ENCODE data around the gene HARBI1.

DNA sequence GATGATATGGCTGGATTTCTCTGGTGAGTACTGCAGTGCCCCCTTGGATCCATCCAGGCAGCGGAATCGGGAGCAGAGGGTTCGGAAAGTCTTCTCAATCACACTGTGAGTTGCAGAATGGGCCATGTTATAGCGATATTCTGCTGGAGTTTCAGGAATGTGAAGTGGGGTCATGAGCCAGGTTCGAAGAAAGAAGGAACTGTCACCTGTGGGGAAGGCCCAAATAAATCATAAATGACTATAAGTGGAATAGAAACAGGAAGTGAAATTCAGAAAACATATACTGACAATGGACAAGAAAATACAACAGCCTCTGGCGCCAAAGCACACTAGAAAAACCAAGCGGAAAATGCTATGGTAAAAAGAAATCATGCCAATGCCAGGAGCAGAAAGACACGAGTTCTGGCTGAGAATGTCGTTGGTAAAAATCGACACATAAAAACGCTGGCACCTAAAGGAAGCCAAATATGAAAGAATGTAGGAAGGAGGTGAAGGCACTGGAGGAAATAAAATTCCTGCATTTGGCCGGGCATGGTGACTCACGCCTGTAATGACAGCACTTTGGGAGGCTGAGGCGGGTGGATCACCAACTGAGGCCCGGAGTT is 13.2 kb downstream of the HARBI1 start:
- TF ChIP-seq NRF1 (IDR thresholded peaks at IDR 0.05; ENCODE audit: low read depth, low read length) (no peak), GABPA (IDR thresholded peaks at IDR 0.05; ENCODE audit: low read depth) (no peak), FOXM1 (IDR thresholded peaks at IDR 0.05; ENCODE audit: low read depth) (no peak), YY1 (IDR thresholded peaks at IDR 0.05; ENCODE audit: low read depth) (no peak), RXRA (IDR thresholded peaks at IDR 0.05; ENCODE audit: borderline replicate concordance, low read depth) (no peak), TAF1 (IDR thresholded peaks at IDR 0.05; ENCODE audit: borderline replicate concordance, low read depth, low read length) (no peak), SMC3 (IDR thresholded peaks at IDR 0.05; ENCODE audit: low read depth, low read length) (no peak), USF1 (IDR thresholded peaks at IDR 0.05; ENCODE audit: borderline replicate concordance, low read depth) (no peak), MAX (IDR thresholded peaks at IDR 0.05; ENCODE audit: low read depth) (no peak)
- TF ChIP-seq, protein P1, sequence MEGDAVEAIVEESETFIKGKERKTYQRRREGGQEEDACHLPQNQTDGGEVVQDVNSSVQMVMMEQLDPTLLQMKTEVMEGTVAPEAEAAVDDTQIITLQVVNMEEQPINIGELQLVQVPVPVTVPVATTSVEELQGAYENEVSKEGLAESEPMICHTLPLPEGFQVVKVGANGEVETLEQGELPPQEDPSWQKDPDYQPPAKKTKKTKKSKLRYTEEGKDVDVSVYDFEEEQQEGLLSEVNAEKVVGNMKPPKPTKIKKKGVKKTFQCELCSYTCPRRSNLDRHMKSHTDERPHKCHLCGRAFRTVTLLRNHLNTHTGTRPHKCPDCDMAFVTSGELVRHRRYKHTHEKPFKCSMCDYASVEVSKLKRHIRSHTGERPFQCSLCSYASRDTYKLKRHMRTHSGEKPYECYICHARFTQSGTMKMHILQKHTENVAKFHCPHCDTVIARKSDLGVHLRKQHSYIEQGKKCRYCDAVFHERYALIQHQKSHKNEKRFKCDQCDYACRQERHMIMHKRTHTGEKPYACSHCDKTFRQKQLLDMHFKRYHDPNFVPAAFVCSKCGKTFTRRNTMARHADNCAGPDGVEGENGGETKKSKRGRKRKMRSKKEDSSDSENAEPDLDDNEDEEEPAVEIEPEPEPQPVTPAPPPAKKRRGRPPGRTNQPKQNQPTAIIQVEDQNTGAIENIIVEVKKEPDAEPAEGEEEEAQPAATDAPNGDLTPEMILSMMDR (IDR thresholded peaks at IDR 0.05): no peak
- TF ChIP-seq, protein P2, sequence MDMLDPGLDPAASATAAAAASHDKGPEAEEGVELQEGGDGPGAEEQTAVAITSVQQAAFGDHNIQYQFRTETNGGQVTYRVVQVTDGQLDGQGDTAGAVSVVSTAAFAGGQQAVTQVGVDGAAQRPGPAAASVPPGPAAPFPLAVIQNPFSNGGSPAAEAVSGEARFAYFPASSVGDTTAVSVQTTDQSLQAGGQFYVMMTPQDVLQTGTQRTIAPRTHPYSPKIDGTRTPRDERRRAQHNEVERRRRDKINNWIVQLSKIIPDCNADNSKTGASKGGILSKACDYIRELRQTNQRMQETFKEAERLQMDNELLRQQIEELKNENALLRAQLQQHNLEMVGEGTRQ (IDR thresholded peaks at IDR 0.05; ENCODE audit: borderline replicate concordance, low read depth, low read length): no peak
- TF ChIP-seq, protein P3, sequence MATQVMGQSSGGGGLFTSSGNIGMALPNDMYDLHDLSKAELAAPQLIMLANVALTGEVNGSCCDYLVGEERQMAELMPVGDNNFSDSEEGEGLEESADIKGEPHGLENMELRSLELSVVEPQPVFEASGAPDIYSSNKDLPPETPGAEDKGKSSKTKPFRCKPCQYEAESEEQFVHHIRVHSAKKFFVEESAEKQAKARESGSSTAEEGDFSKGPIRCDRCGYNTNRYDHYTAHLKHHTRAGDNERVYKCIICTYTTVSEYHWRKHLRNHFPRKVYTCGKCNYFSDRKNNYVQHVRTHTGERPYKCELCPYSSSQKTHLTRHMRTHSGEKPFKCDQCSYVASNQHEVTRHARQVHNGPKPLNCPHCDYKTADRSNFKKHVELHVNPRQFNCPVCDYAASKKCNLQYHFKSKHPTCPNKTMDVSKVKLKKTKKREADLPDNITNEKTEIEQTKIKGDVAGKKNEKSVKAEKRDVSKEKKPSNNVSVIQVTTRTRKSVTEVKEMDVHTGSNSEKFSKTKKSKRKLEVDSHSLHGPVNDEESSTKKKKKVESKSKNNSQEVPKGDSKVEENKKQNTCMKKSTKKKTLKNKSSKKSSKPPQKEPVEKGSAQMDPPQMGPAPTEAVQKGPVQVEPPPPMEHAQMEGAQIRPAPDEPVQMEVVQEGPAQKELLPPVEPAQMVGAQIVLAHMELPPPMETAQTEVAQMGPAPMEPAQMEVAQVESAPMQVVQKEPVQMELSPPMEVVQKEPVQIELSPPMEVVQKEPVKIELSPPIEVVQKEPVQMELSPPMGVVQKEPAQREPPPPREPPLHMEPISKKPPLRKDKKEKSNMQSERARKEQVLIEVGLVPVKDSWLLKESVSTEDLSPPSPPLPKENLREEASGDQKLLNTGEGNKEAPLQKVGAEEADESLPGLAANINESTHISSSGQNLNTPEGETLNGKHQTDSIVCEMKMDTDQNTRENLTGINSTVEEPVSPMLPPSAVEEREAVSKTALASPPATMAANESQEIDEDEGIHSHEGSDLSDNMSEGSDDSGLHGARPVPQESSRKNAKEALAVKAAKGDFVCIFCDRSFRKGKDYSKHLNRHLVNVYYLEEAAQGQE (IDR thresholded peaks at IDR 0.05; ENCODE audit: low read depth, low read length): no peak

Measured in SK-N-SH (cell line).